ENCODE measurements around the gene OTOP2. TPM values are rescaled to one million over a fixed set of nuclear protein-coding genes. Genes with fewer than 3 reads are reported as not detected.
A peak's percentile ranks its signal among the peaks of the same experiment; 100 is the strongest.
"Not testable (repeated sequence)": the region's sequence is repeated elsewhere in the genome, so short reads cannot be mapped to it uniquely, and the experiment has no call there.

The OTOP2 gene
- total RNA-seq, 1 experiment from 2014 or later = not detected

GRCh38 chr17:74903034-74903433 lies 21.0 kb upstream of the OTOP2 start:
- Histone ChIP-seq H3K9me3 (ENCODE audit: low read length) (no peaks in the 10 kb centered on the region), H3K27ac (ENCODE audit: low read length) (no peak overlapping the region), H3K27me3 (ENCODE audit: low read length) (peaks cover 4% of the 10 kb centered on the region; the same call in 1 of the 2 replicates), H3K79me2 (ENCODE audit: low read length) (no peaks in the 10 kb centered on the region), H2AFZ (ENCODE audit: low read length) (no peak overlapping the region), H4K20me1 (ENCODE audit: low read length) (no peaks in the 10 kb centered on the region), H3K9me2 (replicated peaks; ENCODE audit: low read length) (no peaks in the 10 kb centered on the region), H3K9ac (ENCODE audit: low read length) (no peak overlapping the region), H3K4me2 (ENCODE audit: low read length) (no peak overlapping the region), H3K4me1 (ENCODE audit: insufficient read depth, low read length) (no peaks in the 10 kb centered on the region), H3K36me3 (ENCODE audit: low read depth, low read length) (no peaks in the 10 kb centered on the region), H3F3A (ENCODE audit: low read length, unreplicated experiment) (no peaks in the 10 kb centered on the region), H3K4me3 (ENCODE audit: low read length) (no peak overlapping the region)
- ChIA-PET POLR2A (ENCODE audit: unreplicated experiment) (interaction anchor here (0.6 kb wide), 1 partner anchor 30 kb away, joined by 4 read pairs; the partner anchor contains the start of gene FDXR), CTCF (no interaction called here)
- ATAC-seq (no peak), DNase-seq (no peak)
- TF ChIP-seq CTCF (conservative IDR thresholded peaks at IDR 0.05; ENCODE audit: low read depth, low read length) (no peak), EZH2 (IDR thresholded peaks at IDR 0.05; ENCODE audit: low read length, unreplicated experiment) (no peak), EZH2phosphoT487 (IDR thresholded peaks at IDR 0.05; ENCODE audit: borderline replicate concordance, low read length) (no peak)
- intact Hi-C loops (cut with micrococcal nuclease) = no loop called here
- no TSS peak for BruUV-seq (replicated peaks)

GRCh38 chr17:74903671-74904070 lies 20.4 kb upstream of the OTOP2 start:
- Histone ChIP-seq H3K9me3 (ENCODE audit: low read length) (no peaks in the 10 kb centered on the region), H4K20me1 (ENCODE audit: low read length) (no peaks in the 10 kb centered on the region), H3F3A (ENCODE audit: low read length, unreplicated experiment) (no peaks in the 10 kb centered on the region), H3K79me2 (ENCODE audit: low read length) (no peaks in the 10 kb centered on the region), H3K9ac (ENCODE audit: low read length) (no peak overlapping the region), H3K4me3 (ENCODE audit: low read length) (no peak overlapping the region), H2AFZ (ENCODE audit: low read length) (no peak overlapping the region), H3K27me3 (ENCODE audit: low read length) (peaks cover 4% of the 10 kb centered on the region; the same call in 1 of the 2 replicates), H3K27ac (ENCODE audit: low read length) (no peak overlapping the region), H3K36me3 (ENCODE audit: low read depth, low read length) (no peaks in the 10 kb centered on the region), H3K9me2 (replicated peaks; ENCODE audit: low read length) (no peaks in the 10 kb centered on the region), H3K4me2 (ENCODE audit: low read length) (no peak overlapping the region), H3K4me1 (ENCODE audit: insufficient read depth, low read length) (no peaks in the 10 kb centered on the region)
- CTCF ChIA-PET = no interaction called here
- intact Hi-C loops (cut with micrococcal nuclease) = no loop called here
- no peak for ATAC-seq
- BruUV-seq (replicated peaks) = no TSS peak
- POLR2A ChIA-PET (ENCODE audit: unreplicated experiment) = no interaction called here
- TF ChIP-seq EZH2phosphoT487 (IDR thresholded peaks at IDR 0.05; ENCODE audit: borderline replicate concordance, low read length) = no peak
- TF ChIP-seq EZH2 (IDR thresholded peaks at IDR 0.05; ENCODE audit: low read length, unreplicated experiment) = no peak
- TF ChIP-seq CTCF (conservative IDR thresholded peaks at IDR 0.05; ENCODE audit: low read depth, low read length) = no peak
- no peak for DNase-seq

- no peak for ATAC-seq
- POLR2A ChIA-PET (ENCODE audit: unreplicated experiment) = interaction anchor here (0.7 kb wide), 1 partner anchor 32 kb away, joined by 3 read pairs; the partner anchor contains the start of gene FDXR
- H3K36me3 ChIP-seq (ENCODE audit: low read depth, low read length) = no peaks in the 10 kb centered on the region
- no peaks in the 10 kb centered on the region for H4K20me1 ChIP-seq (ENCODE audit: low read length)
- H3K9me2 ChIP-seq (replicated peaks; ENCODE audit: low read length) = no peaks in the 10 kb centered on the region
- no peak for DNase-seq
- H3K27me3 ChIP-seq (ENCODE audit: low read length) = peaks cover 4% of the 10 kb centered on the region; the same call in 1 of the 2 replicates
- no peak overlapping the region for H2AFZ ChIP-seq (ENCODE audit: low read length)
- TF ChIP-seq EZH2phosphoT487 (IDR thresholded peaks at IDR 0.05; ENCODE audit: borderline replicate concordance, low read length) = no peak
- no peak for TF ChIP-seq EZH2 (IDR thresholded peaks at IDR 0.05; ENCODE audit: low read length, unreplicated experiment)
- no peak for TF ChIP-seq CTCF (conservative IDR thresholded peaks at IDR 0.05; ENCODE audit: low read depth, low read length)
- intact Hi-C loops (cut with micrococcal nuclease) = no loop called here
- no peak overlapping the region for H3K9ac ChIP-seq (ENCODE audit: low read length)
- H3F3A ChIP-seq (ENCODE audit: low read length, unreplicated experiment) = no peaks in the 10 kb centered on the region
- CTCF ChIA-PET = interaction anchor here (0.7 kb wide), 1 partner anchor 32 kb away, joined by 3 read pairs; no protein-coding TSS in a partner anchor
- no peaks in the 10 kb centered on the region for H3K9me3 ChIP-seq (ENCODE audit: low read length)
- no peaks in the 10 kb centered on the region for H3K4me1 ChIP-seq (ENCODE audit: insufficient read depth, low read length)
- no peaks in the 10 kb centered on the region for H3K79me2 ChIP-seq (ENCODE audit: low read length)
- no peak overlapping the region for H3K4me2 ChIP-seq (ENCODE audit: low read length)
- no peak overlapping the region for H3K4me3 ChIP-seq (ENCODE audit: low read length)
- no peak overlapping the region for H3K27ac ChIP-seq (ENCODE audit: low read length)
- BruUV-seq (replicated peaks) = no TSS peak
Observed at GRCh38 chr17:74904687-74905409, 19.2 kb upstream of the OTOP2 start.

GRCh38 chr17:74906214-74906793 lies 17.8 kb upstream of the OTOP2 start:
- H3K9ac ChIP-seq (ENCODE audit: low read length); H3K36me3 ChIP-seq (ENCODE audit: low read depth, low read length); ATAC-seq; H4K20me1 ChIP-seq (ENCODE audit: low read length); H3K4me1 ChIP-seq (ENCODE audit: insufficient read depth, low read length); H3K27me3 ChIP-seq (ENCODE audit: low read length); H3K9me3 ChIP-seq (ENCODE audit: low read length); H3K9me2 ChIP-seq (replicated peaks; ENCODE audit: low read length); intact Hi-C loops (cut with micrococcal nuclease); CTCF ChIA-PET; H3K4me3 ChIP-seq (ENCODE audit: low read length); H3K4me2 ChIP-seq (ENCODE audit: low read length); BruUV-seq (replicated peaks); H3K79me2 ChIP-seq (ENCODE audit: low read length); H3F3A ChIP-seq (ENCODE audit: low read length, unreplicated experiment); H2AFZ ChIP-seq (ENCODE audit: low read length); H3K27ac ChIP-seq (ENCODE audit: low read length): not testable (repeated sequence)
- POLR2A ChIA-PET (ENCODE audit: unreplicated experiment) = interaction anchor here (0.6 kb wide), 1 partner anchor 573 kb away, joined by 7 read pairs; no protein-coding TSS in a partner anchor
- peak; percentile 23 for DNase-seq

Measured in PC-3 (cell line).